Skin of body (tissue), 2 donors: ENCODE measurements around the gene CNKSR2. TPM values are rescaled to one million over a fixed set of nuclear protein-coding genes. Genes with fewer than 3 reads are reported as not detected.
"Not testable (repeated sequence)": the region's sequence is repeated elsewhere in the genome, so short reads cannot be mapped to it uniquely, and the experiment has no call there.

Source experiments
- DNase-seq: peaks from one replicate; lab custom pipeline; 2025; lab: John Stamatoyannopoulos, UW
- total RNA-seq: library from RNA; depleted of rRNA; stranded (reverse); fragments of >200 nt; gene quantifications from one replicate; pipeline ENCODE4 v1.2.3, GENCODE V29; 2014

The CNKSR2 gene
- total RNA-seq, 1 donor from 2014 or later = 8.2 TPM

GRCh38 chrX:21438792-21439191 is 64.6 kb downstream of the CNKSR2 start:
- no peak for DNase-seq

GRCh38 chrX:21440911-21441310 is 66.7 kb downstream of the CNKSR2 start:
- DNase-seq = no peak

- DNase-seq = no peak
Observed at GRCh38 chrX:21457718-21458117, 83.5 kb downstream of the CNKSR2 start.

GRCh38 chrX:21469071-21469470 is 94.9 kb downstream of the CNKSR2 start:
- DNase-seq = no peak

DNA sequence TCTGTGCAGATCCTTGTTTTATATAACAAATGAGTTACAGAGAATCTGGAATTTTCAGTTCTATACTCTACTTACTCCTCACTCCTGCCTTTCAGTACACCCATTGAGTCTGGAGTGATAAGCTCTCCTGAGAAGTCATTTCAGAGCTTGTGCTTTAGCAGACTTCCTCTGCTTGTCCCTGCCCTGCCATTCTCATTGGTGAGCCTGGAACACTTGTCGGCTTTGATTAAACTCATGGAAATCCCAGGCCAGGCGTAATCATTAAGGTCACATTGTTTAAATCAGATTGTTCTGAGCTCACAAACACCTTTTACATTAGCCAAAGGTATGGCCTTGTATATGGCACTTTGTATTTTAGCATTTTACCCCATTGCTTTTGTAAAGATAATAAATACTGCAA is 102.7 kb downstream of the CNKSR2 start:
- DNase-seq = no peak

GRCh38 chrX:21479695-21480270 is 105.6 kb downstream of the CNKSR2 start:
- DNase-seq = peak; percentile 4

DNA sequence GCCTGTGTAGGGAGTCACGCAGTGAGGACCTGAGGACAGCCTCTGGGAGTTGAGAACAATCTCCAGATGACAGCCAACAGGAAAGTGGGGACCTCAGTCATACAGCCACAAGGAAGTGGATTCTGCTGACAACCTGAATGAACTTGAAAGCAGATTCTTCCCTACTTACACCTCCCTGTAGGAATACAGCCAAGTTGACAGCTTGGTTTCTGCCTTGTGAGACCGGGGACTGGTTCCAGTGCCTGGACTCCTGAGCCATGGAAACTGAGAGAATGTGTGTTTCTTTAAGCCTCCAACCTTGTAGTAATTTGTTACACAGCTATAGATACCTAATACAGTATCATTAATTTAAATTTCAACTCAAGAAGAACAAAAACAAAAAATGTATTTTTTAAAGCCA is 107.5 kb downstream of the CNKSR2 start:
- DNase-seq = no peak

DNA sequence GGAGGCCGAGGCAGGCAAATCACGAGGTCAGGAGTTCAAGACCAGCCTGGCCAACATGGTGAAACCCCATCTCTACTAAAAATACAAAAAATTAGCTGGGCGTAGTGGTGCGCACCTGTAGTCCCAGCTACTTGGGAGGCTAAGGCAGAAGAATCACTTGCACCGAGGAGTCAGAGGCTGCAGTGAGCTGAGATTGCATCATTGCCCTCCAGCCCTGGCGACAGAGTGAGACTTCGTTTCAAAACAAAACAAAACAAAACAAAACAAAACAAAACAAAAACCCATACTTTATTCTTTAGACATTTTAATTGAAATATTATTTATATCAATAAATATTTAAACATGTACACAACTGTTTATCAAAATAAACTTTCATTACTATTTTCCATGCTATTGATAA is 109.8 kb downstream of the CNKSR2 start:
- not testable (repeated sequence) for DNase-seq

GRCh38 chrX:21487832-21488231 is 113.6 kb downstream of the CNKSR2 start:
- DNase-seq = no peak

GRCh38 chrX:21490341-21490740 is 116.1 kb downstream of the CNKSR2 start:
- DNase-seq = no peak

- no peak for DNase-seq
Observed at GRCh38 chrX:21493226-21493830, 119.1 kb downstream of the CNKSR2 start.

DNA sequence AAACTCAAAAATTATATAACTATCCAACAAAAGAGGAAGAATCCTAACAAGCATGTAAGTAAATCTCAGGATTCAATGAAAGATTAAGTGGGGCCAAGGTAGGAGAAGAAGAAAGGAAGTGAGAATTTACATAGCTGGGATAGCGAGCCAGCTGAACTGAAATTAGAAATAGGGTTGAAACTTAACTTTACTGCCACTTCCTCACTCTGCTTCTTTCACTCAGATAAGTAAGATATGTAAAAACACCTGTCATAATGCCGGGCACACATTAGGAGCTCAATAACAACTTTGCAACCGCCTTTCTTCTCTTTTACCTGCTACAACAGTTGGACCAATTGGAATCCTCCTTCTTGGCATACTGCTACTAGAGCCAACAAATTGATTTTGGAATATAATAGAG is 129.4 kb downstream of the CNKSR2 start:
- no peak for DNase-seq

GRCh38 chrX:21509912-21510311 is 135.7 kb downstream of the CNKSR2 start:
- DNase-seq = no peak

DNA sequence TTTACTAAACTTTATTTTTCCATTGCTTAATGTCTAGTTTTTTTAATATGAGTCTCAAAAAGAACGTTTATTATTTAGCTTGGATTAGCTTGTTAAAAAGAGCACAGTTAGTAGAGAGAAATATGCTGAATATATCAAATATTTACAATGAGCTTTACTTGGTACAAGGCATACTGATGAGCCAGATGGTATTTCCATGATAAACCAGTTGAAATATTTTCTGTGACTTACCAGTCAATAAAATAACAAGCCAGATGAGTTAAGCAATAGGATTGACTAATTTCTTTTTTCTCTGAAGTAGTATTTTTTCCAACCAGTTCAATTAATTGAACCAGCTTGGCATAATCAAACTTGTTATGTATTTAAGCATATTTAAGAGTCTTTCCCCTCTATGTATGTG is 149.8 kb downstream of the CNKSR2 start:
- no peak for DNase-seq

GRCh38 chrX:21528076-21528475 is 153.9 kb downstream of the CNKSR2 start:
- DNase-seq = peak; percentile 60

GRCh38 chrX:21529771-21530170 is 155.6 kb downstream of the CNKSR2 start:
- no peak for DNase-seq

- DNase-seq = not testable (repeated sequence)
Observed at GRCh38 chrX:21544642-21545041, 170.4 kb downstream of the CNKSR2 start.

- no peak for DNase-seq
Observed at GRCh38 chrX:21559417-21559816, 185.2 kb downstream of the CNKSR2 start.

- no peak for DNase-seq
Observed at GRCh38 chrX:21565025-21565424, 190.8 kb downstream of the CNKSR2 start.

DNA sequence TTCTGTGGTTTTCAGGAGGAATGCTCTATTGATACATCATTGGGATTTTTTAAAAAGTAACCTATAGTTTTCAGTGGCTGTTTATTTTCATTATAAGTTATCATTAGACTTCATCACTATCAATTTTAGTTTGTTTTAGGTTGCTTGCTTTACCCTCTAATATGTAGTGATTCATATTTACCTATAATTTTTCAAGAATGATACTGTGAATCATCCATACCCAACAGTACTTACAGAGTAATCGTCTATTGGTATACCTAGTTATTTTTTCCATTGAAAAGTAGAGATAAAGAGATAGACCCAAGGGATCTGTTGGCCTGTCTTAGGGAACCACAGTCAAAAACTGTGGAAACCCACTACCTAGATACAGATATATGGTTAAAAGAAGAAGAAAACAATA is 200.6 kb downstream of the CNKSR2 start:
- DNase-seq = no peak

DNA sequence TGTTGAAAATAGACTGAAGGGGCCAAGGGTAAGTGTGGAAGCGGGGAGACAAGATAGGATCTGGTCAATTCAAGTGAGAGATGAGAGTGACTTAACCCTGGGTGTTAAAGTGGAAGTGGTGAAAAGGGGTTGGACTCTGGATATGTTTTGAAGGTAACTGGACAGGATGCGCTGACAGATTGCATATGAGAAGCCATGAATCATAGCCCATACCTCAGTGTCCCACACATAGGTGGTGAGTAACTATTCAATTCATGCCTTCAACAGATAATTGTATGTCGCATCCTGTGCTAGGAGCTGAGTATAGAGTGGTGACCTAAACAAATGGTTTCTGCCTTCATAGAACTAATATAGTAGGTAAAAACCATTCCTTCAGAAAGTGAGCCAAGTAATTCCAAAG is 207.3 kb downstream of the CNKSR2 start:
- no peak for DNase-seq

- no peak for DNase-seq
Observed at GRCh38 chrX:21586001-21586400, 211.8 kb downstream of the CNKSR2 start.

GRCh38 chrX:21590012-21590776 is 216.0 kb downstream of the CNKSR2 start:
- no peak for DNase-seq
